ENCODE data around the gene BANP.
"Not testable (repeated sequence)": the region's sequence is repeated elsewhere in the genome, so short reads cannot be mapped to it uniquely, and the experiment has no call there.

BANP gene

GRCh38 chr16:88076211-88076931 is 125.1 kb downstream of the BANP start:
- no CpG with 5 or more reads among the region's 57 CpGs for WGBS (ENCODE audit: extremely low coverage, insufficient coverage, low lambda C conversion rate)
- Histone ChIP-seq H2BK120ac (ENCODE audit: low read depth, low read length) (no peak overlapping the region), H2AK5ac (ENCODE audit: low read length) (no peak overlapping the region), H3K27ac (ENCODE audit: low read depth, low read length) (no peak overlapping the region), H3K4me1 (ENCODE audit: control insufficient read depth, low read depth, low read length) (no peaks in the 10 kb centered on the region), H3K56ac (ENCODE audit: low read length) (no peak overlapping the region), H3K23ac (ENCODE audit: low read length) (no peak overlapping the region), H3K27me3 (ENCODE audit: insufficient read depth, low read length, poor library complexity) (no peaks in the 10 kb centered on the region), H2BK15ac (replicated peaks; ENCODE audit: low read depth) (no peak overlapping the region), H3K4me3 (ENCODE audit: low read length) (no peak overlapping the region), H3K79me2 (ENCODE audit: control insufficient read depth, insufficient read depth, low read length) (no peaks in the 10 kb centered on the region), H3K18ac (ENCODE audit: low read length) (no peak overlapping the region), H4K5ac (ENCODE audit: low read length) (no peak overlapping the region), H3K36me3 (ENCODE audit: control insufficient read depth, insufficient read depth, low read length) (peaks cover 4% of the 10 kb centered on the region), H3K9ac (ENCODE audit: low read length) (no peak overlapping the region), H3K79me1 (ENCODE audit: low read length) (no peaks in the 10 kb centered on the region), H2BK5ac (ENCODE audit: low read length) (no peak overlapping the region), H3K4me2 (ENCODE audit: low read length) (no peak overlapping the region), H4K8ac (ENCODE audit: low read depth, low read length) (no peak overlapping the region), H3K4ac (ENCODE audit: low read depth, low read length) (no peak overlapping the region)
- DNase-seq, result no peak

GRCh38 chr16:88076932-88077320 is 125.7 kb downstream of the BANP start:
- no CpG with 5 or more reads among the region's 5 CpGs for WGBS (ENCODE audit: extremely low coverage, insufficient coverage, low lambda C conversion rate)
- not testable (repeated sequence) for DNase-seq; H3K27me3 ChIP-seq (ENCODE audit: insufficient read depth, low read length, poor library complexity); H2BK5ac ChIP-seq (ENCODE audit: low read length); H3K4ac ChIP-seq (ENCODE audit: low read depth, low read length); H3K56ac ChIP-seq (ENCODE audit: low read length); H2BK15ac ChIP-seq (replicated peaks; ENCODE audit: low read depth); H3K4me3 ChIP-seq (ENCODE audit: low read length); H4K8ac ChIP-seq (ENCODE audit: low read depth, low read length); H3K18ac ChIP-seq (ENCODE audit: low read length); H3K36me3 ChIP-seq (ENCODE audit: control insufficient read depth, insufficient read depth, low read length); H3K79me2 ChIP-seq (ENCODE audit: control insufficient read depth, insufficient read depth, low read length); H2AK5ac ChIP-seq (ENCODE audit: low read length); H3K4me1 ChIP-seq (ENCODE audit: control insufficient read depth, low read depth, low read length); H3K9ac ChIP-seq (ENCODE audit: low read length); H2BK120ac ChIP-seq (ENCODE audit: low read depth, low read length); H3K79me1 ChIP-seq (ENCODE audit: low read length); H3K23ac ChIP-seq (ENCODE audit: low read length); H3K27ac ChIP-seq (ENCODE audit: low read depth, low read length); H3K4me2 ChIP-seq (ENCODE audit: low read length); H4K5ac ChIP-seq (ENCODE audit: low read length)

GRCh38 chr16:88077328-88078108 is 126.3 kb downstream of the BANP start:
- WGBS (ENCODE audit: extremely low coverage, insufficient coverage, low lambda C conversion rate), result no CpG with 5 or more reads among the region's 30 CpGs
- Histone ChIP-seq H3K56ac (ENCODE audit: low read length) (no peak overlapping the region), H3K27me3 (ENCODE audit: insufficient read depth, low read length, poor library complexity) (no peaks in the 10 kb centered on the region), H3K36me3 (ENCODE audit: control insufficient read depth, insufficient read depth, low read length) (peaks cover 4% of the 10 kb centered on the region), H2BK120ac (ENCODE audit: low read depth, low read length) (no peak overlapping the region), H3K79me2 (ENCODE audit: control insufficient read depth, insufficient read depth, low read length) (no peaks in the 10 kb centered on the region), H2BK15ac (replicated peaks; ENCODE audit: low read depth) (no peak overlapping the region), H3K79me1 (ENCODE audit: low read length) (no peaks in the 10 kb centered on the region), H4K5ac (ENCODE audit: low read length) (no peak overlapping the region), H4K8ac (ENCODE audit: low read depth, low read length) (no peak overlapping the region), H2BK5ac (ENCODE audit: low read length) (no peak overlapping the region), H3K18ac (ENCODE audit: low read length) (no peak overlapping the region), H3K9ac (ENCODE audit: low read length) (no peak overlapping the region), H2AK5ac (ENCODE audit: low read length) (no peak overlapping the region), H3K23ac (ENCODE audit: low read length) (no peak overlapping the region), H3K4me2 (ENCODE audit: low read length) (no peak overlapping the region), H3K4ac (ENCODE audit: low read depth, low read length) (no peak overlapping the region), H3K4me1 (ENCODE audit: control insufficient read depth, low read depth, low read length) (no peaks in the 10 kb centered on the region), H3K27ac (ENCODE audit: low read depth, low read length) (no peak overlapping the region), H3K4me3 (ENCODE audit: low read length) (no peak overlapping the region)
- no peak for DNase-seq

GRCh38 chr16:88078111-88078775 is 127.0 kb downstream of the BANP start:
- no peak overlapping the region for H3K4me3 ChIP-seq (ENCODE audit: low read length)
- no peak overlapping the region for H3K18ac ChIP-seq (ENCODE audit: low read length)
- no peak for DNase-seq
- H3K79me2 ChIP-seq (ENCODE audit: control insufficient read depth, insufficient read depth, low read length), result no peaks in the 10 kb centered on the region
- H3K56ac ChIP-seq (ENCODE audit: low read length), result no peak overlapping the region
- H2BK120ac ChIP-seq (ENCODE audit: low read depth, low read length), result no peak overlapping the region
- peaks cover 3% of the 10 kb centered on the region for H3K36me3 ChIP-seq (ENCODE audit: control insufficient read depth, insufficient read depth, low read length)
- no CpG with 5 or more reads among the region's 17 CpGs for WGBS (ENCODE audit: extremely low coverage, insufficient coverage, low lambda C conversion rate)
- no peak overlapping the region for H2BK15ac ChIP-seq (replicated peaks; ENCODE audit: low read depth)
- no peak overlapping the region for H3K4me2 ChIP-seq (ENCODE audit: low read length)
- H3K4ac ChIP-seq (ENCODE audit: low read depth, low read length), result no peak overlapping the region
- H2BK5ac ChIP-seq (ENCODE audit: low read length), result no peak overlapping the region
- H3K9ac ChIP-seq (ENCODE audit: low read length), result no peak overlapping the region
- no peak overlapping the region for H2AK5ac ChIP-seq (ENCODE audit: low read length)
- no peak overlapping the region for H4K8ac ChIP-seq (ENCODE audit: low read depth, low read length)
- H3K23ac ChIP-seq (ENCODE audit: low read length), result no peak overlapping the region
- no peak overlapping the region for H3K27ac ChIP-seq (ENCODE audit: low read depth, low read length)
- no peaks in the 10 kb centered on the region for H3K79me1 ChIP-seq (ENCODE audit: low read length)
- no peaks in the 10 kb centered on the region for H3K4me1 ChIP-seq (ENCODE audit: control insufficient read depth, low read depth, low read length)
- H4K5ac ChIP-seq (ENCODE audit: low read length), result no peak overlapping the region
- no peaks in the 10 kb centered on the region for H3K27me3 ChIP-seq (ENCODE audit: insufficient read depth, low read length, poor library complexity)

GRCh38 chr16:88083582-88083981 is 132.3 kb downstream of the BANP start:
- Histone ChIP-seq H3K4me3 (ENCODE audit: low read length) (no peak overlapping the region), H3K79me2 (ENCODE audit: control insufficient read depth, insufficient read depth, low read length) (no peaks in the 10 kb centered on the region), H3K27me3 (ENCODE audit: insufficient read depth, low read length, poor library complexity) (no peaks in the 10 kb centered on the region), H3K9ac (ENCODE audit: low read length) (no peak overlapping the region), H3K4me1 (ENCODE audit: control insufficient read depth, low read depth, low read length) (no peaks in the 10 kb centered on the region), H2BK120ac (ENCODE audit: low read depth, low read length) (no peak overlapping the region), H3K23ac (ENCODE audit: low read length) (no peak overlapping the region), H3K4me2 (ENCODE audit: low read length) (no peak overlapping the region), H4K8ac (ENCODE audit: low read depth, low read length) (no peak overlapping the region), H3K56ac (ENCODE audit: low read length) (no peak overlapping the region), H3K18ac (ENCODE audit: low read length) (no peak overlapping the region), H2BK5ac (ENCODE audit: low read length) (no peak overlapping the region), H3K36me3 (ENCODE audit: control insufficient read depth, insufficient read depth, low read length) (no peaks in the 10 kb centered on the region), H3K27ac (ENCODE audit: low read depth, low read length) (no peak overlapping the region), H3K79me1 (ENCODE audit: low read length) (no peaks in the 10 kb centered on the region), H4K5ac (ENCODE audit: low read length) (no peak overlapping the region), H2BK15ac (replicated peaks; ENCODE audit: low read depth) (no peak overlapping the region), H2AK5ac (ENCODE audit: low read length) (no peak overlapping the region), H3K4ac (ENCODE audit: low read depth, low read length) (no peak overlapping the region)
- DNase-seq, result no peak
- WGBS (ENCODE audit: extremely low coverage, insufficient coverage, low lambda C conversion rate), result no CpG with 5 or more reads among the region's 9 CpGs

All from mesendoderm (in vitro differentiated cells).